GM18520 (cell line): ENCODE measurements around the gene LOX.
A peak's percentile ranks its signal among the peaks of the same experiment; 100 is the strongest.

Source experiments
- ATAC-seq: cut with Tn5 transposase; IDR thresholded peaks from one replicate; pipeline ENCODE4 v1.9.1; 2021; ENCODE audit not compliant: unreplicated experiment

The LOX gene

DNA sequence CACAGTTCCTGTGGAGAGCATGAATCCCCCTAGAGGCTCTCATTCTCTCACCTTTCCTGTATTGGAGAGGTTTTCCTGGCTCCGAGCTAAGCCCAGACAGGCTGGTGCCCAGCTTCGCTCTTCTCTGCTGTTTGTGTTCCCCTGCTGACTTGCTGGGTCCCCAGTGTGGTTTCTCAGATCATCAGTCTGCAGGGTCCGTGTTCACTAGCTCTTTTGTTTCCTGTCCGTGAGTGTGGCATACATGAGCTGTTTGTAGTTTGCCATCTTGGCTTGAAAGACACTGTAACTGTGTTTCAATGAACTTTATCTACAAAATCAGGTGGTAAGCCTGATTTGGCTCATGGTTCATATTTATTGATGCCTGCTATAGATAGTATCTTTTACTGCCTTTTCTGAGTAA is 23.8 kb downstream of the LOX start:
- no peak for ATAC-seq

DNA sequence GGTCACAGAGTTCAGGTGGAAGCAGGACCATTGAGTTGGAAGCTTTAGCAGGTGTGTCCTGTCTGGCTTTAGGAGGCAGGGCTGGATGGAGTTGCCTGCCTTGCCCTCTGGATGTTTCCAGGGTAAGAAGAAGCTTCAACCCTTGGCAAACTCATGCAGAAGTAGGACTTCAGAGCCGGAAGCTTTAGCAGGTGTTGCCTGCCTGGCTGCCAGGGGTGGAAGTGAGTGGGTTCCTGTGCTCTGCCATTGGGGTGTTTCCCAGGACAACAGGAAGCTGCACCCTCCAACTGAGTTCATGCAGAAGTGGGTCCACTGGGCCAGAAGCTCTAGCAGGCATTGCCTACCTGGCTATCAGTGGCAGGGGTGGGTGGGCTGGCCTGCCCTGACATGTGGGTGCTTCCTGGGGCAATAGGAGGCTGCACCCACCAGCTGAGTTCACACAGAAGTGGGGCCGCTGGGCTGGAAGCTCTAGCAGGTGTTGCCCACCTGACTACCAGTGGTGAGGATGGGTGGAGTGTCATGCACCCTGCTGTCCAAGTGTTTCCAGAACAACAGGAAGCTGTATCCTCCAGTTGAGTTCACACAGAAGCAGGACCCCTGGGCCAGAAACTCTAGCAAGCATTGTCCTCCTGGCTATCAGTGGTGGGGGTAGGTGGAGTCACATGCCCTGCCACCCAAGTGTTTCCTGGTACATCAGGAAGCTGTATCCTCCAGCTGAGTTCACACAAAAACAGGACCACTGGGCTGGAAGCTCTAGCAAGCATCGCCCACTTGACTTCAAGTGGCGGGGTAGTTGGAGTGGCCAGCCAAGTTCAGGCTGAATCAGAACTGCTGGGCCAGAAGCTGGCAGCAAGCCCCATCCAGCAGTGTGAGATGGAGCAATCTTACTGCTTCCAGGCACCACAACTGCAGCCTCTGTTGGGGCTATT is 24.6 kb downstream of the LOX start:
- ATAC-seq, result no peak

GRCh38 chr5:122051569-122051968 is 26.5 kb downstream of the LOX start:
- no peak for ATAC-seq

- ATAC-seq, result no peak
Measured at GRCh38 chr5:122050959-122051358, 27.1 kb downstream of the LOX start.

DNA sequence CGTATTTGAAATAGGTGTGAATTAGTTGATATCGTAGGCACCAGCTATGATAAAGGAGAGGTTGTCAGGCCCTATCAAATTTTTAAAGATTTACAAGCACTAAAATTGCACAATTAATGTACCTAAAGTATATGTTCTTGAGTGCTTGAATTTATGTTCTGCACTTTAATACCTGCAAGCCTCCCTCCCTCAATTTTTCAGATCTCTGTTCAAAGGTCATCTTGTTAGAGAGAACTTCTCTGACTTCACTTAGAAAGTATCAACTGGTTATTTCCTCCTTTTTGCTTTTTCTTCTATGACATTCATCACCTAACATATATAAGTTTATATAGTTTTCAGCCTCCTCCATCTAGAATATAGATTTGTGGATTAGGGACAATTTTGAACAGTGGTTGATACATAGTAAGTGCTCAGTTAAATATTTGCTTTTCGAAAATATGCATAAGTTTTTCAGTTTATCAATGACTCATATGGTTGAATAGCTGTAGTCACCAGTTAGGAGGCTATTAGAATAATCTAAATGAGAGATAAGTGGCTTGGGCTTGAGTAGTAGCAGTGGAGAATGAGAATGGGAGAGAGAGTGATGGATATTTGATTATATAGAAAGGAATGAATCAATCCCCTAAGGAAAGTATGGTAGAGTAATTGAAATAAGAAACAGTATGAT is 37.3 kb downstream of the LOX start:
- no peak for ATAC-seq

DNA sequence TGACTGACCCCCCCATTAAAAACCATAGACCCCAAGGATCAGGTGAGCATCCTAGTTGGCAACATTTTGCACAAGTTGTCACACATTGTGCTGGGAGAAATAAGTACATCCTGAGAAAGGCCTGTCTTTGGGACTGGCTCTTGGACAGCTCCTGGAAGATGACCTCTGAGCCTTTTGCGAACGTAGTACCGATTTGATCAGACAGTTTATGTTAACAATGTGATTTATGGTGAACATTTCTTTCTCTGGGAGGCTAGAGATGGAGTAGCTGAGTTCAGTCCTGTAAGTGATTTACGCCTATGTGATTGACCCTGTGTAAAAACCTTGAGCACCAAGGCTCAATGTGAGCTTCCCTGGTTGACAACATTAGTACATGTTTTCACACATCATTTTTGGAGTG is 41.7 kb downstream of the LOX start:
- no peak for ATAC-seq

DNA sequence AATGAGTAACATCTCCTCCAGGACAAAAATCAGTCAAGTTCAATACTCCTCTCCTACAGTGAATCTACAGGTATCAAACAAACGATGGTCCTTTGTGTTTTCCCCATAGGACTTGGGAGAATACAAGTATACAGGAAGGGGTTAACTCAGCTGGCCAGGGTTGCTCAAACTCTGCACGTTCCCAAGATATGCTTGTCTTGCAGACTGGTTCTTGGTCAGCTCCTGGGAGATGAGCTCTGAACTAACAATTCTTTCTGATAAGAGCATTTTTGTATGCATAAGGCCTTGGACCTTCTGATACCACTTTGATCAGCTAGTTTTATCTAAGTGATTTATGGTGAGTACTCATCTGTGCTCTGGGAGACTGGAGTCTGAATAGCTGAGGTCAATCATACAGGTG is 42.1 kb downstream of the LOX start:
- no peak for ATAC-seq

GRCh38 chr5:122031836-122032235 is 46.2 kb downstream of the LOX start:
- ATAC-seq, result no peak

DNA sequence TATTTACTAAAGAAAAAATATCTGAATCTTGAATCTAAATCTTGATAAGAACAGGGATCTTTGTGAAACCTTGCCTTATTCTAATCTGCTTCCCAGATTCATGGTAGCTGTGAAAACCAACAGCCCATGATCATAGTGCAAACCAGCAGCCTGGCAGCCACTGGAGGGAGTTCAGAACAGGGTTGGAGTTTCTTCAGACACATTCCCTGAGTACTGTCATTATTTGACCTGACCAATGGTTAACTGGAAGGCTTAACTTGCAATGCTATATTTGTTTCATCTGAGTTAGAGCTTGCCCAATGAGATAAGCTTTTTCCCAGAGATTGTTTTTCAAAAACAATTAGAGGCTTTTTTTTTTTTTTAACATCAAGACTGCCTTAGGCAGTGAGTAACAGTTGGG is 47.8 kb downstream of the LOX start:
- ATAC-seq, result no peak

DNA sequence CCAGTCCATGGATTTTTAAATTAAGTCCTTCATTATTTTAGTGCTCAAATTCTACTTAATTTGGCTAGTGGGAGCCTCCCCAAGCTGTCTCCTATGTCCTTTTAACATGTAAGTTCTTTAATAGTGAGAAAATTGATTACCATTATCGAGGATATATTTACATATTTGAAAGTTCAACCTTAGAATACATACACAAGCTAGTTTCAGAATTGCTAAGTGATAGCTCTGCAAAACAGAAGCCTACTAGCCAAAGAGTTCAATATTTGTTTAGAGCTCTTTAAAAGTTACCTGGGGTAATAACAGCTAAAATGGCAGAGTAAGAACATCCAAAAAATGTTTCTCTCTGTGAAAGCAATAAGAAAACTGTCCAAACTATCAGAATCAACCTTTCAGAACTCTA is 48.2 kb downstream of the LOX start:
- ATAC-seq, result peak; percentile 58

- no peak for ATAC-seq
Measured at GRCh38 chr5:122022966-122023365, 55.1 kb downstream of the LOX start.

GRCh38 chr5:122019919-122020590 is 58.0 kb downstream of the LOX start:
- no peak for ATAC-seq

DNA sequence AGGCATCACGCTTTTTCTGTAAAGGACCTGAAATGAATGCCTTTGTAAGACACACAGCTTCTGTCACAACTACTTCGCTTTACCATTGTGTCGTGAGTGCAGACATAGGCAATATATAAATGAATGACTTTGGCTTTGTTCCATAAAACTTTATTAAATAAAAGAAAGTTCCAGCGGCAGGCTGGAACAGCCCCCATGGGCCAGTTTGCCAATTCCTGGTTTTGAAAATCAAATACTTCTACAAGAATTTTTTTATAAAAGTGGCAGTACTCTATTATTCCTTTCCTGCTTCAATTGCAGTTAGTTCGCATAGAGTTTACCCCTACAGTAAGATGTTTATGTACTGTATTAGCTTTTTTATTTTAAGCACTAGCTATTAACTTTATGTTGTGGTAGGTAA is 62.6 kb downstream of the LOX start:
- no peak for ATAC-seq

- no peak for ATAC-seq
Measured at GRCh38 chr5:122014236-122014935, 63.7 kb downstream of the LOX start.
